ENCODE results near the gene SIRT5.

DNA sequence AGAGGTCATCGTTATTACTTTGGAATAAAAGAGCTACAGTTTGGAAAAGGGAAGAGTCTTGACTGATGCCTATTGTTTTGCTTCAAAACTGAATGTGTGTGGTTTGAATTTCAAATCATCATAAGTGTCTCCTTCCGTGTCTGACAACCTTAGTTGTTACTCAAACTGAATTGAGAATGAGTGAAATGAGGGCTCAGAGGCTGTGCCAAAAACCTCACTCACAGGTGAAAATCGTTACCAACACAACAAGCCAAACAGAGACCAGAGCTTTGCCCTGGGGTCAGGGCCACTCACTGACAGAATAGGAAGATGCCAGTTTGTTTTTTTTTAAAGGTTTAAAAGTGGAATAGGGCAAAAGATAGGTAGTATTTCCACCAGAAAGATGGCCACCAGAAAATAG is 15.2 kb upstream of the SIRT5 start:
- TF ChIP-seq, protein P1, sequence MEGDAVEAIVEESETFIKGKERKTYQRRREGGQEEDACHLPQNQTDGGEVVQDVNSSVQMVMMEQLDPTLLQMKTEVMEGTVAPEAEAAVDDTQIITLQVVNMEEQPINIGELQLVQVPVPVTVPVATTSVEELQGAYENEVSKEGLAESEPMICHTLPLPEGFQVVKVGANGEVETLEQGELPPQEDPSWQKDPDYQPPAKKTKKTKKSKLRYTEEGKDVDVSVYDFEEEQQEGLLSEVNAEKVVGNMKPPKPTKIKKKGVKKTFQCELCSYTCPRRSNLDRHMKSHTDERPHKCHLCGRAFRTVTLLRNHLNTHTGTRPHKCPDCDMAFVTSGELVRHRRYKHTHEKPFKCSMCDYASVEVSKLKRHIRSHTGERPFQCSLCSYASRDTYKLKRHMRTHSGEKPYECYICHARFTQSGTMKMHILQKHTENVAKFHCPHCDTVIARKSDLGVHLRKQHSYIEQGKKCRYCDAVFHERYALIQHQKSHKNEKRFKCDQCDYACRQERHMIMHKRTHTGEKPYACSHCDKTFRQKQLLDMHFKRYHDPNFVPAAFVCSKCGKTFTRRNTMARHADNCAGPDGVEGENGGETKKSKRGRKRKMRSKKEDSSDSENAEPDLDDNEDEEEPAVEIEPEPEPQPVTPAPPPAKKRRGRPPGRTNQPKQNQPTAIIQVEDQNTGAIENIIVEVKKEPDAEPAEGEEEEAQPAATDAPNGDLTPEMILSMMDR (IDR thresholded peaks at IDR 0.05), result no peak
- TF ChIP-seq POLR2A (IDR thresholded peaks at IDR 0.05), result no peak

Data from body of pancreas (tissue), 4 donors.